HCT116 (cell line): ENCODE data around the gene MYH13. TPM values are rescaled to one million over a fixed set of nuclear protein-coding genes. Genes with fewer than 3 reads are reported as not detected.

Experiments used
- ATAC-seq: fragments of 200-7000 bp; cut with Tn5 transposase; 2 replicates; pipeline ENCODE4 v1.9.1; 2020; ENCODE audit warnings: mild to moderate bottlenecking, moderate library complexity
- BruUV-seq: library from RNA; stranded (reverse); fragments of 400-500 nt; replicated peaks from 2 replicates; lab custom pipeline; 2021; lab: Mats Ljungman, UMichigan
- CTCF ChIA-PET: fragments of 300-600 bp; sonication (Branson Sonifier 250); formaldehyde crosslinking; loops from one replicate; lab custom pipeline; 2021; ENCODE audit warnings: antibody characterized with exemption; lab: Charles Lee
- POLR2A ChIA-PET: fragments of 300-600, 350-600 bp; sonication (Branson Sonifier 250); formaldehyde crosslinking; loops from one replicate; lab custom pipeline; 2021; ENCODE audit warnings: antibody characterized with exemption; lab: Charles Lee
- RAD21 ChIA-PET, 2 experiments: fragments of 300-600 bp; sonication (Branson Sonifier 250); formaldehyde crosslinking; loops; one replicate each; lab custom pipeline; 2023; ENCODE audit warnings: low total read pairs in 2 of 2; ENCODE audit not compliant: uncharacterized antibody in 2 of 2, unreplicated experiment in 2 of 2, low non-redundant PET in 1 of 2; lab: Charles Lee
- DNase-seq: peaks from one replicate; pipeline ENCODE4 v3.0.0-alpha.2; 2010; ENCODE audit warnings: low read depth, low spot score
- H2AFZ ChIP-seq: fragments of 200-600 bp; shearing (Covaris generic), sonication (generic); 2 replicates; pipeline ENCODE4 v1.6.1; 2017; ENCODE audit warnings: low read depth, mixed run types, mixed read lengths, antibody characterized with exemption, low read length; ENCODE audit not compliant: poor library complexity, severe bottlenecking
- H3K27ac ChIP-seq: 2 replicates; pipeline ENCODE4 v1.5.1; 2012; ENCODE audit warnings: low read depth, low read length
- H3K27me3 ChIP-seq: fragments of 200-600 bp; sonication (generic); 2 replicates; pipeline ENCODE4 v1.6.1; 2016; ENCODE audit warnings: mixed run types, low read length, mixed read lengths; ENCODE audit not compliant: insufficient read depth
- H3K36me3 ChIP-seq, 2 experiments: fragments of 200-500 bp in 1 of 2; fragments of 200-600 bp in 1 of 2; sonication (Bioruptor generic) in 1 of 2; sonication (generic) in 1 of 2; 2 replicates each; pipeline versions ENCODE4 v1.5.1 to v1.6.1; 2014 to 2016; ENCODE audit warnings: low read length in 2 of 2, inconsistent platforms in 1 of 2, mixed read lengths in 1 of 2, mixed run types in 1 of 2; ENCODE audit not compliant: insufficient read depth in 2 of 2, control insufficient read depth in 1 of 2
- H3K4me1 ChIP-seq, 2 experiments: fragments of 200-600 bp in 1 of 2; sonication (generic) in 1 of 2; 2 replicates each; pipeline versions ENCODE4 v1.5.1 to v1.6.1; 2012 to 2017; ENCODE audit warnings: low read length in 2 of 2, inconsistent platforms in 1 of 2, mild to moderate bottlenecking in 1 of 2, mixed read lengths in 1 of 2, mixed run types in 1 of 2, moderate library complexity in 1 of 2; ENCODE audit not compliant: insufficient read depth in 2 of 2, control insufficient read depth in 1 of 2
- H3K4me2 ChIP-seq: fragments of 200-600 bp; sonication (generic); 2 replicates; pipeline ENCODE4 v1.6.1; 2017; ENCODE audit warnings: mixed run types, low read length, mixed read lengths
- H3K4me3 ChIP-seq, 2 experiments: fragments of 200-600 bp in 1 of 2; sonication (generic) in 1 of 2; replicated peaks in 1 of 2; 2 replicates each; pipeline ENCODE4 v1.5.1; 2011 to 2016; ENCODE audit warnings: low read length in 2 of 2, control low read depth in 1 of 2, low read depth in 1 of 2, mild to moderate bottlenecking in 1 of 2, mixed read lengths in 1 of 2, mixed run types in 1 of 2
- H3K79me2 ChIP-seq: fragments of 200-600 bp; sonication (generic); 2 replicates; pipeline ENCODE4 v1.6.1; 2017; ENCODE audit warnings: mild to moderate bottlenecking, mixed run types, low read length, moderate library complexity, mixed read lengths; ENCODE audit not compliant: insufficient read depth
- H3K9ac ChIP-seq: fragments of 200-600 bp; sonication (generic); 2 replicates; pipeline ENCODE4 v1.6.1; 2016; ENCODE audit warnings: low read length, mixed read lengths
- H3K9me2 ChIP-seq: fragments of 200-600 bp; sonication (generic), shearing (Covaris generic); 2 replicates; pipeline ENCODE4 v1.6.1; 2017; ENCODE audit warnings: mixed run types, mild to moderate bottlenecking, moderate library complexity; ENCODE audit not compliant: insufficient read depth
- H3K9me3 ChIP-seq, 2 experiments: fragments of 200-500 bp in 1 of 2; fragments of 200-600 bp in 1 of 2; sonication (Bioruptor generic) in 1 of 2; sonication (generic) in 1 of 2; 2 replicates each; pipeline ENCODE4 v1.6.1; 2014 to 2017; ENCODE audit warnings: low read length in 2 of 2, mixed read lengths in 2 of 2, inconsistent platforms in 1 of 2, low read depth in 1 of 2, mild to moderate bottlenecking in 1 of 2, mixed run types in 1 of 2, moderate library complexity in 1 of 2; ENCODE audit not compliant: control insufficient read depth in 1 of 2, insufficient read depth in 1 of 2
- H4K20me1 ChIP-seq: fragments of 200-600 bp; sonication (generic), shearing (Covaris generic); 2 replicates; pipeline ENCODE4 v1.6.1; 2017; ENCODE audit warnings: mixed run types, mild to moderate bottlenecking, moderate library complexity; ENCODE audit not compliant: insufficient read depth
- CTCF ChIP-seq, 3 experiments: fragments of 200-600 bp in 1 of 3; sonication (generic) in 1 of 3; IDR thresholded peaks in 2 of 3; conservative IDR thresholded peaks in 1 of 3; 2 replicates each; pipeline ENCODE4 v1.5.1; 2012 to 2017; ENCODE audit warnings: low read depth in 2 of 3, low read length in 2 of 3, antibody characterized with exemption in 1 of 3, borderline replicate concordance in 1 of 3, control low read depth in 1 of 3, mild to moderate bottlenecking in 1 of 3, mixed read lengths in 1 of 3, mixed run types in 1 of 3, moderate library complexity in 1 of 3; ENCODE audit not compliant: insufficient read depth in 1 of 3
- EGR1 ChIP-seq: IDR thresholded peaks from 2 replicates; pipeline ENCODE4 v1.6.1; 2012; ENCODE audit warnings: low read depth
- JUND ChIP-seq: IDR thresholded peaks from 2 replicates; pipeline ENCODE4 v1.6.1; 2012
- POLR2A ChIP-seq: IDR thresholded peaks from 2 replicates; pipeline ENCODE4 v1.7.0; 2011; ENCODE audit warnings: borderline replicate concordance; ENCODE audit not compliant: insufficient read depth, insufficient read length; ENCODE audit errors: extremely low read depth
- POLR2AphosphoS5 ChIP-seq: IDR thresholded peaks from 2 replicates; pipeline ENCODE4 v1.6.1; 2011; ENCODE audit warnings: mild to moderate bottlenecking, low read depth, low read length, moderate library complexity
- RAD21 ChIP-seq: IDR thresholded peaks from 2 replicates; pipeline ENCODE4 v1.6.1; 2012; ENCODE audit warnings: low read depth, mild to moderate bottlenecking
- SP1 ChIP-seq: IDR thresholded peaks from 2 replicates; pipeline ENCODE4 v1.6.1; 2012; ENCODE audit warnings: low read depth
- SRF ChIP-seq: IDR thresholded peaks from 2 replicates; pipeline ENCODE4 v1.6.1; 2012; ENCODE audit warnings: low read depth
- TCF7L2 ChIP-seq: IDR thresholded peaks from 2 replicates; pipeline ENCODE4 v1.7.0; 2011; ENCODE audit warnings: borderline replicate concordance, inconsistent platforms; ENCODE audit not compliant: insufficient read depth, insufficient read length; ENCODE audit errors: extremely low read depth
- ZFX ChIP-seq: fragments of 450-650 bp; IDR thresholded peaks from 2 replicates; pipeline ENCODE4 v1.6.1; 2017
- ZNF274 ChIP-seq: fragments of 200-500 bp; sonication (Bioruptor generic); IDR thresholded peaks from 2 replicates; pipeline ENCODE4 v1.6.1; 2014; ENCODE audit warnings: mild to moderate bottlenecking, low read depth, low read length, inconsistent platforms
- intact Hi-C: fragments of 100-400 bp; cut with micrococcal nuclease; formaldehyde crosslinking; loops from 2 replicates; pipeline ENCODE4 v1.10.0; 2022
- total RNA-seq: library from RNA; stranded (reverse); gene quantifications from one replicate; pipeline ENCODE4 v1.2.1, GENCODE V29; 2021; ENCODE audit not compliant: unreplicated experiment
- TF ChIP-seq, protein P1 (sequence below): IDR thresholded peaks from 2 replicates; pipeline ENCODE4 v1.6.1; 2012
- TF ChIP-seq, protein P2 (sequence below): IDR thresholded peaks from 2 replicates; pipeline ENCODE4 v1.6.1; 2011; ENCODE audit warnings: mild to moderate bottlenecking, low read length, moderate library complexity; ENCODE audit not compliant: insufficient replicate concordance; ENCODE audit errors: extremely low read depth

Gene MYH13
- total RNA-seq, 1 experiment from 2014 or later, result not detected

DNA sequence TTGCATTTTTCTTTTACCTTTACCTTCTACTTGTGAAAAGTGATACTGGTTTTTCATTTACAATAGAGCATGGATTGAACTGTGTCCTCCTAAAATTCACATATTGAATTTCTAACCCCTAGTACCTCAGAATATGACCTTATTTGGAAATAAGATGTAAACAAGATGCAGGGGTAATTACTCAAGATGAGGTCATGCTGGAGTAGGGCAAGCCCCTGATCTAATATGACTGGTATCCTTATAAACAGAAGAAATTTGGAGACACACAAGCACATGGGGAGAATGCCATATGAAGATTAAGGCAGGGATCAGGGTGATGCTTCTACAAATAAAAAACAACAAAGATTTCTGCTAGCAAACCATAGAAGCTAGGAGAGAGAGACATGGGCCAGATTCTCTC lies 12.2 kb downstream of the MYH13 start (continued):
- TF ChIP-seq JUND (no peak), POLR2A (no peak), POLR2AphosphoS5 (no peak), ZFX (no peak), TCF7L2 (no peak), SP1 (no peak), SRF (no peak)
- TF ChIP-seq, protein P1, sequence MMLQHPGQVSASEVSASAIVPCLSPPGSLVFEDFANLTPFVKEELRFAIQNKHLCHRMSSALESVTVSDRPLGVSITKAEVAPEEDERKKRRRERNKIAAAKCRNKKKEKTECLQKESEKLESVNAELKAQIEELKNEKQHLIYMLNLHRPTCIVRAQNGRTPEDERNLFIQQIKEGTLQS, result no peak

DNA sequence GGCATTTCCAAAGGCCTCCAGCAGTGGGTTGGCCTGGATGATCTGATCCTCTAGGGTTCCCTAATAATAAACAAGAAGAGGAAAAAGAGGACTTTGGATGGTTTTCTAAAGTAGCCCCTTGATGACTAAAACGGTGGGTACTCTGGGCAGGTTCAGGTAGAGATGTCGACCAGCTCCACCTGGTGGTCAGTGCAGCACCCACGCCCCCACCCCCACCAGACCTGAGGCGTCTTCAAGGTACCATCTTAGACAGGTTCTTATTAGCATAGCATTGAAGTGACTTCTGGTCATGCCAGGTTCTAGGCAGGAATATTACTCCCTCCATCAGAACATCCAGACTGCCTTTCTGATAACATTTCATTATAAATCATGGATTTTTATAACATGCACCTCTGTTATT lies 15.0 kb downstream of the MYH13 start:
- no peaks in the 10 kb centered on the region for H3K4me1 ChIP-seq
- intact Hi-C loops, result no loop called here
- H3K4me2 ChIP-seq, result no peak overlapping the region
- no peaks in the 10 kb centered on the region for H4K20me1 ChIP-seq
- H3K9me2 ChIP-seq, result no peaks in the 10 kb centered on the region
- ChIA-PET POLR2A (no interaction called here), RAD21 (no interaction called here), CTCF (interaction anchor here (0.7 to 1.0 kb wide), 5 partner anchors 10 to 26 kb away, joined by 3 to 5 read pairs (median 4); no protein-coding TSS in a partner anchor)
- H3K9me3 ChIP-seq, result no peaks in the 10 kb centered on the region
- peak; percentile 92 for ATAC-seq
- no peak overlapping the region for H3K27ac ChIP-seq
- TF ChIP-seq RAD21 (peak; percentile 30; the same call in 1 of the 2 replicates), ZNF274 (no peak), CTCF (IDR thresholded peaks at IDR 0.05 in 2 of 3, conservative IDR thresholded peaks at IDR 0.05 in 1 of 3; ENCODE audit: borderline replicate concordance in 1 of 3, insufficient read depth in 1 of 3, low read depth in 2 of 3, low read length in 2 of 3) (peak; percentile 27 to 85 (median 84); a peak in 5 of 6 replicates), EGR1 (0 out of 2 replicates have a peak, but pooled peaks have one; percentile 27), SRF (no peak), ZFX (no peak)
- TF ChIP-seq, protein P2, sequence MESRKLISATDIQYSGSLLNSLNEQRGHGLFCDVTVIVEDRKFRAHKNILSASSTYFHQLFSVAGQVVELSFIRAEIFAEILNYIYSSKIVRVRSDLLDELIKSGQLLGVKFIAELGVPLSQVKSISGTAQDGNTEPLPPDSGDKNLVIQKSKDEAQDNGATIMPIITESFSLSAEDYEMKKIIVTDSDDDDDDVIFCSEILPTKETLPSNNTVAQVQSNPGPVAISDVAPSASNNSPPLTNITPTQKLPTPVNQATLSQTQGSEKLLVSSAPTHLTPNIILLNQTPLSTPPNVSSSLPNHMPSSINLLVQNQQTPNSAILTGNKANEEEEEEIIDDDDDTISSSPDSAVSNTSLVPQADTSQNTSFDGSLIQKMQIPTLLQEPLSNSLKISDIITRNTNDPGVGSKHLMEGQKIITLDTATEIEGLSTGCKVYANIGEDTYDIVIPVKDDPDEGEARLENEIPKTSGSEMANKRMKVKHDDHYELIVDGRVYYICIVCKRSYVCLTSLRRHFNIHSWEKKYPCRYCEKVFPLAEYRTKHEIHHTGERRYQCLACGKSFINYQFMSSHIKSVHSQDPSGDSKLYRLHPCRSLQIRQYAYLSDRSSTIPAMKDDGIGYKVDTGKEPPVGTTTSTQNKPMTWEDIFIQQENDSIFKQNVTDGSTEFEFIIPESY, result no peak
- no peak overlapping the region for H2AFZ ChIP-seq
- BruUV-seq, result no TSS peak
- no peaks in the 10 kb centered on the region for H3K36me3 ChIP-seq
- H3K4me3 ChIP-seq, result no peak overlapping the region
- H3K9ac ChIP-seq, result no peak overlapping the region
- DNase-seq, result no peak
- H3K27me3 ChIP-seq, result no peaks in the 10 kb centered on the region
- H3K79me2 ChIP-seq, result no peaks in the 10 kb centered on the region
